Mesothelial cell of epicardium (in vitro differentiated cells): ENCODE measurements around the gene TTC21B. TPM values are rescaled to one million over a fixed set of nuclear protein-coding genes. Genes with fewer than 3 reads are reported as not detected.

ENCODE experiments used
- DNase-seq, 2 experiments: peaks; one replicate each; pipeline ENCODE4 v3.0.0; 2021; ENCODE audit warnings: low spot score in 2 of 2; ENCODE audit not compliant: unreplicated experiment in 2 of 2
- H3K27ac Mint-ChIP-seq: 2 replicates; pipeline ENCODE4 v1.8.0; 2021; ENCODE audit warnings: mixed read lengths
- H3K27me3 Mint-ChIP-seq: 2 replicates; pipeline ENCODE4 v1.8.0; 2021; ENCODE audit warnings: low read depth, mixed read lengths
- H3K36me3 Mint-ChIP-seq: 2 replicates; pipeline ENCODE4 v1.8.0; 2021; ENCODE audit warnings: mixed read lengths
- H3K4me1 Mint-ChIP-seq: 2 replicates; pipeline ENCODE4 v1.8.0; 2021; ENCODE audit warnings: mixed read lengths
- H3K4me3 Mint-ChIP-seq: 2 replicates; pipeline ENCODE4 v1.8.0; 2021; ENCODE audit warnings: mild to moderate bottlenecking, moderate library complexity, mixed read lengths
- H3K9me3 Mint-ChIP-seq: 2 replicates; pipeline ENCODE4 v1.8.0; 2021; ENCODE audit warnings: mixed read lengths
- total RNA-seq: library from RNA; stranded (reverse); gene quantifications from 3 replicates; pipeline ENCODE4 v1.2.1, GENCODE V29; 2021
- TF ChIP-seq, protein P1 (sequence below): fragments of 200-600 bp; sonication (generic); IDR thresholded peaks from one replicate; pipeline ENCODE4 v1.5.0; 2021; ENCODE audit warnings: antibody characterized with exemption; ENCODE audit not compliant: unreplicated experiment

TTC21B gene
- total RNA-seq, 1 donor from 2014 or later = 33.8 TPM

GRCh38 chr2:165909466-165909865 is 44.1 kb downstream of the TTC21B start:
- peaks cover 30% of the 10 kb centered on the region for H3K36me3 Mint-ChIP-seq
- H3K27ac Mint-ChIP-seq = no peak overlapping the region
- DNase-seq = no peak
- TF ChIP-seq, protein P1, sequence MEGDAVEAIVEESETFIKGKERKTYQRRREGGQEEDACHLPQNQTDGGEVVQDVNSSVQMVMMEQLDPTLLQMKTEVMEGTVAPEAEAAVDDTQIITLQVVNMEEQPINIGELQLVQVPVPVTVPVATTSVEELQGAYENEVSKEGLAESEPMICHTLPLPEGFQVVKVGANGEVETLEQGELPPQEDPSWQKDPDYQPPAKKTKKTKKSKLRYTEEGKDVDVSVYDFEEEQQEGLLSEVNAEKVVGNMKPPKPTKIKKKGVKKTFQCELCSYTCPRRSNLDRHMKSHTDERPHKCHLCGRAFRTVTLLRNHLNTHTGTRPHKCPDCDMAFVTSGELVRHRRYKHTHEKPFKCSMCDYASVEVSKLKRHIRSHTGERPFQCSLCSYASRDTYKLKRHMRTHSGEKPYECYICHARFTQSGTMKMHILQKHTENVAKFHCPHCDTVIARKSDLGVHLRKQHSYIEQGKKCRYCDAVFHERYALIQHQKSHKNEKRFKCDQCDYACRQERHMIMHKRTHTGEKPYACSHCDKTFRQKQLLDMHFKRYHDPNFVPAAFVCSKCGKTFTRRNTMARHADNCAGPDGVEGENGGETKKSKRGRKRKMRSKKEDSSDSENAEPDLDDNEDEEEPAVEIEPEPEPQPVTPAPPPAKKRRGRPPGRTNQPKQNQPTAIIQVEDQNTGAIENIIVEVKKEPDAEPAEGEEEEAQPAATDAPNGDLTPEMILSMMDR = no peak
- H3K9me3 Mint-ChIP-seq = no peaks in the 10 kb centered on the region
- H3K27me3 Mint-ChIP-seq = no peaks in the 10 kb centered on the region
- H3K4me1 Mint-ChIP-seq = no peaks in the 10 kb centered on the region
- H3K4me3 Mint-ChIP-seq = no peak overlapping the region

GRCh38 chr2:165905854-165906253 is 47.7 kb downstream of the TTC21B start:
- Mint-ChIP-seq H3K36me3 (peaks cover 19% of the 10 kb centered on the region), H3K4me1 (no peaks in the 10 kb centered on the region), H3K27ac (no peak overlapping the region), H3K9me3 (no peaks in the 10 kb centered on the region), H3K4me3 (no peak overlapping the region), H3K27me3 (no peaks in the 10 kb centered on the region)
- no peak for DNase-seq
- TF ChIP-seq, protein P1 = no peak

DNA sequence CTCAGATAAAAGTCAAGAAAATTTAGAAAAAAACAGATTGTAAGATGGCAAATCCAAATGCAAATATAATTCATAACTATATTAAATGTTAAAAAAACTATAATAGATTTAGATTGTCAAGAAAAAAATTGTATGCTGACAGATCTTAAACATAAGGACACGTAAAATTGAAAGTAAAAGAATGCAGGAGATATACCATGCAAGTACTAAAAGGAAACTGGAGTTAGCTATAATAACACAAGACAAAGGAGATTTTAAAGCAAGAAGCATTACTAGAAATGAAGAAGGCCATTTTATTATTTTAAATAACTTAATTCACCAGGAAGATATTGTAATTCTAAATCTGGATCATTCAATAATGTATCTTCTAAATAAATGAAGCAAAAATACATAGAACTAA is 48.3 kb downstream of the TTC21B start:
- Mint-ChIP-seq H3K4me3 (no peak overlapping the region), H3K27me3 (no peaks in the 10 kb centered on the region), H3K27ac (no peak overlapping the region), H3K36me3 (peaks cover 19% of the 10 kb centered on the region), H3K4me1 (no peaks in the 10 kb centered on the region), H3K9me3 (no peaks in the 10 kb centered on the region)
- TF ChIP-seq, protein P1 = no peak
- no peak for DNase-seq

GRCh38 chr2:165904432-165904831 is 49.1 kb downstream of the TTC21B start:
- Mint-ChIP-seq H3K4me1 (no peaks in the 10 kb centered on the region), H3K9me3 (no peaks in the 10 kb centered on the region), H3K36me3 (peaks cover 18% of the 10 kb centered on the region), H3K27me3 (no peaks in the 10 kb centered on the region), H3K27ac (no peak overlapping the region), H3K4me3 (no peak overlapping the region)
- TF ChIP-seq, protein P1 = no peak
- no peak for DNase-seq

DNA sequence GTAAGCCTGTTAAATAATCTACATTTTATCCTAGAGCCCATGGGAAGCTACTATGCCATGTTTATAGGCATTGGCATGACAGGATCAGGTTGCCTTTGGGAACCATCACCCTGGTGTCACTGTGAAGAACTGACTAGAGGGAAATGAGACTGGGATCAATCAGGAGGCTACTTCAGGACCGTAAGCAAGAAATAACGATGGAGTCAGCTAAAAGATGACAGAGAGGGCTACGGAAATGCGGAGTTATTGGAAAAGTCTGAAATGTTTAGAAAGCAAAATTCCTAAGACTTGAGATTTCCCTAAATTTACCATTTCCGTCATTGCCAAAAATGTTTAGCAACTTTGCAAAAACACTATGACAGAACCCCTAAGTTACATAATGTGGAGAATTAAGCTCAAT is 50.2 kb downstream of the TTC21B start:
- H3K4me3 Mint-ChIP-seq = no peak overlapping the region
- H3K27me3 Mint-ChIP-seq = no peaks in the 10 kb centered on the region
- no peak for DNase-seq
- no peaks in the 10 kb centered on the region for H3K9me3 Mint-ChIP-seq
- peaks cover 3% of the 10 kb centered on the region for H3K4me1 Mint-ChIP-seq
- H3K36me3 Mint-ChIP-seq = peaks cover 23% of the 10 kb centered on the region
- TF ChIP-seq, protein P1 = no peak
- H3K27ac Mint-ChIP-seq = no peak overlapping the region

GRCh38 chr2:165902934-165903333 is 50.6 kb downstream of the TTC21B start:
- peaks cover 28% of the 10 kb centered on the region for H3K36me3 Mint-ChIP-seq
- peaks cover 8% of the 10 kb centered on the region for H3K4me1 Mint-ChIP-seq
- H3K4me3 Mint-ChIP-seq = no peak overlapping the region
- no peak for DNase-seq
- H3K27ac Mint-ChIP-seq = no peak overlapping the region
- H3K9me3 Mint-ChIP-seq = no peaks in the 10 kb centered on the region
- TF ChIP-seq, protein P1 = no peak
- no peaks in the 10 kb centered on the region for H3K27me3 Mint-ChIP-seq
